K562 (cell line): ENCODE results near the gene FMNL2. TPM values are rescaled to one million over a fixed set of nuclear protein-coding genes. Genes with fewer than 3 reads are reported as not detected.

Source experiments
- ATAC-seq: fragments of 200-7000 bp; cut with Tn5 transposase; 3 replicates; pipeline ENCODE4 v1.9.1; 2020; ENCODE audit warnings: moderate library complexity
- BruUV-seq: library from RNA; stranded (reverse); fragments of 400-500 nt; replicated peaks from 2 replicates; lab custom pipeline; 2021; lab: Mats Ljungman, UMichigan
- CTCF ChIA-PET: fragments of 300-600 bp; formaldehyde crosslinking; extraction: SDS; loops from one replicate; lab custom pipeline; 2021; ENCODE audit warnings: low intra/inter-chr PET ratio; lab: Yijun Ruan, JAX
- POLR2A ChIA-PET: fragments of 300-600, 350-650 bp; sonication (Branson Sonifier 250); formaldehyde crosslinking; extraction: SDS; loops from one replicate; lab custom pipeline; 2021; ENCODE audit warnings: antibody characterized with exemption, inconsistent platforms; lab: Yijun Ruan, JAX
- DNase-seq, 4 experiments: peaks; one replicate each; pipeline versions ENCODE4 v3.0.0 to v3.0.0-alpha.2; 2011 to 2018; ENCODE audit warnings: low spot score in 3 of 4, mixed read lengths in 3 of 4; ENCODE audit errors: extremely low read depth in 1 of 4
- FAIRE-seq: peaks from 2 replicates; lab custom pipeline; 2011; peaks lifted over from hg19 to GRCh38; lab: Jason Lieb, UNC
- H2AFZ ChIP-seq: 2 replicates; pipeline ENCODE4 v1.6.0; 2011; ENCODE audit warnings: low read depth, low read length, control low read depth, inconsistent platforms
- H3K27ac ChIP-seq: fragments of 200-600 bp; 3 replicates; pipeline ENCODE4 v1.8.0; 2011; ENCODE audit warnings: low read depth, mild to moderate bottlenecking, control low read depth, inconsistent platforms, low read length, moderate library complexity, mixed read lengths; ENCODE audit errors: extremely low read depth
- H3K27me3 ChIP-seq, 2 experiments: fragments of 300-600 bp in 1 of 2; 2 replicates in 1 of 2; 3 replicates in 1 of 2; pipeline versions ENCODE4 v1.6.0 to v1.8.0; 2011; ENCODE audit warnings: inconsistent platforms in 2 of 2, low read length in 2 of 2, mild to moderate bottlenecking in 1 of 2, mixed read lengths in 1 of 2, moderate library complexity in 1 of 2; ENCODE audit not compliant: control insufficient read depth in 2 of 2, insufficient read depth in 2 of 2
- H3K36me3 ChIP-seq: fragments of 300-600 bp; 3 replicates; pipeline ENCODE4 v1.8.0; 2011; ENCODE audit warnings: mild to moderate bottlenecking, low read length, inconsistent platforms; ENCODE audit not compliant: control insufficient read depth, insufficient read depth
- H3K4me1 ChIP-seq, 2 experiments: fragments of 200-600 bp in 1 of 2; replicated peaks in 1 of 2; 2 replicates in 1 of 2; 3 replicates in 1 of 2; pipeline versions ENCODE4 v1.5.1 to v1.8.0; 2011; ENCODE audit warnings: inconsistent platforms in 2 of 2, low read length in 2 of 2, mild to moderate bottlenecking in 1 of 2, mixed read lengths in 1 of 2, moderate library complexity in 1 of 2; ENCODE audit not compliant: control insufficient read depth in 2 of 2, insufficient read depth in 2 of 2
- H3K4me2 ChIP-seq: 2 replicates; pipeline ENCODE4 v1.6.1; 2011; ENCODE audit warnings: low read length, control low read depth, inconsistent platforms, mixed read lengths; ENCODE audit not compliant: insufficient read depth
- H3K4me3 ChIP-seq: fragments of 200-600 bp; sonication (generic), shearing (Covaris generic); 2 replicates; pipeline ENCODE4 v1.5.1; 2016; ENCODE audit warnings: control low read depth, inconsistent platforms
- H3K79me2 ChIP-seq: fragments of 200-600 bp; 3 replicates; pipeline ENCODE4 v1.8.0; 2011; ENCODE audit warnings: low read length, inconsistent platforms; ENCODE audit not compliant: control insufficient read depth, insufficient read depth
- H3K9ac ChIP-seq, 2 experiments: 2 replicates each; pipeline versions ENCODE4 v1.6.0 to v1.6.1; 2011; ENCODE audit warnings: low read depth in 2 of 2, low read length in 2 of 2, control low read depth in 1 of 2, inconsistent platforms in 1 of 2, mild to moderate bottlenecking in 1 of 2, mixed read lengths in 1 of 2; ENCODE audit not compliant: insufficient read depth in 1 of 2
- H3K9me1 ChIP-seq: one replicate; pipeline ENCODE4 v1.6.0; 2011; ENCODE audit warnings: inconsistent platforms, mild to moderate bottlenecking, low read length, moderate library complexity; ENCODE audit not compliant: control insufficient read depth, insufficient read depth
- H3K9me3 ChIP-seq: replicated peaks from 2 replicates; pipeline ENCODE4 v1.5.1; 2011; ENCODE audit warnings: low read depth, low read length, inconsistent platforms; ENCODE audit not compliant: control insufficient read depth, insufficient read depth
- H4K20me1 ChIP-seq: replicated peaks from 2 replicates; pipeline ENCODE4 v1.6.1; 2011; ENCODE audit warnings: low read length, inconsistent platforms, mixed read lengths; ENCODE audit not compliant: control insufficient read depth, insufficient read depth
- HMG20A ChIP-seq: fragments of 450-650 bp; formaldehyde crosslinking; conservative IDR thresholded peaks from 2 replicates; pipeline ENCODE4 v1.4.0; 2020; ENCODE audit warnings: mild to moderate bottlenecking, mixed read lengths
- PHF21A ChIP-seq: fragments of 450-650 bp; IDR thresholded peaks from 2 replicates; pipeline ENCODE4 v1.6.1; 2017; ENCODE audit warnings: low read depth, borderline replicate concordance
- ZNF75A ChIP-seq: fragments of 450-650 bp; formaldehyde crosslinking; IDR thresholded peaks from 2 replicates; pipeline ENCODE4 v1.4.0; 2020; ENCODE audit warnings: mild to moderate bottlenecking
- ZNF785 ChIP-seq: fragments of 250-450 bp; sonication (Bioruptor Pico); IDR thresholded peaks from 2 replicates; pipeline ENCODE4 v1.4.0; 2020; ENCODE audit warnings: mild to moderate bottlenecking
- in situ Hi-C: fragments of 300-500 bp; cut with MboI; formaldehyde crosslinking; loops from 4 replicates; pipeline ENCODE4 v1.15.0; 2018; ENCODE audit warnings: inconsistent platforms, mixed read lengths
- intact Hi-C: fragments of 100-400 bp; cut with micrococcal nuclease; formaldehyde crosslinking; loops from 2 replicates; pipeline ENCODE4 v1.14.2; 2022
- polyA plus RNA-seq, 8 experiments: library from polyadenylated mRNA; depleted of rRNA in 4 of 8; stranded (reverse) in 5 of 8; unstranded in 3 of 8; fragments of >200 nt; fragmentation: Nextera tagmentation in 2 of 8; fragmentation: Illumina TruSeq in 1 of 8; extraction: Ambion mirVana in 2 of 8; extraction: Trizol in 1 of 8; gene quantifications; 2 replicates each; pipeline versions ENCODE4 v1.2.1 to v1.2.3, GENCODE V29; 2011 to 2014; ENCODE audit warnings: inconsistent platforms in 1 of 8, missing spikeins in 1 of 8
- total RNA-seq, 7 experiments: library from RNA; depleted of rRNA in 6 of 7; stranded (reverse); fragments of >200 nt in 6 of 7; fragmentation: Illumina TruSeq in 2 of 7; extraction: Trizol in 2 of 7; gene quantifications; 2 replicates each; pipeline versions ENCODE4 v1.2.1 to v1.2.3, GENCODE V29; 2011 to 2021; ENCODE audit warnings: low replicate concordance in 1 of 7
- TF ChIP-seq, protein P1 (sequence below): sonication (generic); formaldehyde crosslinking; IDR thresholded peaks from 2 replicates; pipeline ENCODE4 v1.8.0; 2022; ENCODE audit warnings: missing genetic modification reagents, mild to moderate bottlenecking, moderate library complexity, borderline replicate concordance
- TF ChIP-seq, protein P2 (sequence below): fragments of 250-450 bp; sonication (Bioruptor Pico); IDR thresholded peaks from 2 replicates; pipeline ENCODE4 v1.8.0; 2022; ENCODE audit warnings: inconsistent platforms, mild to moderate bottlenecking, moderate library complexity, borderline replicate concordance

FMNL2 gene
- total and polyA plus RNA-seq, 9 of the 15 experiments (the other 6 are each of a cell fraction or from before 2014, with no cell fraction given) = 0.15 to 0.49 (median 0.24) TPM; not detected in 1

DNA sequence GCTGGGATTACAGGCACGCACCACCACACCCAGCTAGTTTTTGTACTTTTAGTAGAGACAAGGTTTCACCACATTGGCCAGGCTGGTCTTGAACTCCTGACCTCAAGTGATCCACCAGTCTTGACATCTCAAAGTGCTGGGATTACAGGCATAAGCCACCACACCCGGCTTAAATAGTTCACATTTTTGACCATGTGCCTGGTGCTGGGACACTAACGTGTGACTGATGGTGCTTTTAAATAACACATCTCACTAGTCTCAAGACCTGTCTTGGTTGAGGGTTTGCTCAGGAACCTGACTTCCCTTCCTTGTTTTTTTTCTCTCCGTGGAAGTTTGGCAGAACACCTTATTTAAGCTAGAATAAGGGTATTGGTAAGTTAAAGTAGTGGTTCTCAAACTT, 8.5 kb downstream of the FMNL2 start (continued):
- TF ChIP-seq, protein P1, sequence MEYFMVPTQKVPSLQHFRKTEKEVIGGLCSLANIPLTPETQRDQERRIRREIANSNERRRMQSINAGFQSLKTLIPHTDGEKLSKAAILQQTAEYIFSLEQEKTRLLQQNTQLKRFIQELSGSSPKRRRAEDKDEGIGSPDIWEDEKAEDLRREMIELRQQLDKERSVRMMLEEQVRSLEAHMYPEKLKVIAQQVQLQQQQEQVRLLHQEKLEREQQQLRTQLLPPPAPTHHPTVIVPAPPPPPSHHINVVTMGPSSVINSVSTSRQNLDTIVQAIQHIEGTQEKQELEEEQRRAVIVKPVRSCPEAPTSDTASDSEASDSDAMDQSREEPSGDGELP = no peak
- TF ChIP-seq ZNF75A (CRISPR knock-in tag) = no peak

DNA sequence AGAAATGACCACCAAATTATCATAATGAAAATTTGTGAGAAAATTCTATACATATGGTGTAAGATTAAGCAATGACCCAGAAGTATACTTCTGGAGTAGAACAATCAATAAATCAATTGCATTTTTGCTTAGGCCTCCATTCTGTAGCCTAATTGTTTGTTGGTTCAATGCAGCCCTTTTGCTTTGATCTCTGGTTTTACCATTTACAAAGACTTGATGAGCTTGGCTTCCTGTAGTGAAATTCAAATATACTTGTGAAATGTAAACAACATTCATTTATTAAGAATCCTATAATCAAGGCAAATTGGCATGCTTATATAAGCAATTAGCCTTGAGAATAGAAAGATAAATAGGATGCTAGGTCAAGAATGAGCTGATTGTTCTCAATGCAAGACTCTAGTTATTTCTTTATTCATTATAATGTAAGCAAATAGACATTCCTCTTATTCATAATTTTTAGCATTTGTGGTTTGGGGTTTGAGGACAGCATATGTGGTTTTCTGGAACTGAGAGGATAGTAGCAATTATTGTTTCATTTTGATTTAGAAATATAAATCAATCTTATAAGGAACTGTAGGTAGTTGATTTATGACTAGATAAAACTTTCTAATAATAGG, 9.7 kb downstream of the FMNL2 start:
- Histone ChIP-seq H3K27me3 (peaks cover 4 to 9% of the 10 kb centered on the region in 2 experiments; a peak in 4 of 5 replicates), H3K79me2 (no peaks in the 10 kb centered on the region), H3K36me3 (no peaks in the 10 kb centered on the region), H2AFZ (no peak overlapping the region), H3K4me1 (no peaks in the 10 kb centered on the region), H3K9me3 (no peaks in the 10 kb centered on the region), H3K9me1 (no peaks in the 10 kb centered on the region), H4K20me1 (no peaks in the 10 kb centered on the region), H3K27ac (no peak overlapping the region), H3K4me2 (no peak overlapping the region), H3K9ac (no peak overlapping the region), H3K4me3 (no peak overlapping the region)
- intact Hi-C loops = no loop called here
- POLR2A ChIA-PET = no interaction called here
- BruUV-seq = no TSS peak
- CTCF ChIA-PET = interaction anchor here (0.6 kb wide), 1 partner anchor 57 kb away, joined by 3 read pairs; no protein-coding TSS in a partner anchor
- FAIRE-seq (no peak), ATAC-seq (no peak), DNase-seq (no peak)
- in situ Hi-C loops = no loop called here
- TF ChIP-seq, protein P2, sequence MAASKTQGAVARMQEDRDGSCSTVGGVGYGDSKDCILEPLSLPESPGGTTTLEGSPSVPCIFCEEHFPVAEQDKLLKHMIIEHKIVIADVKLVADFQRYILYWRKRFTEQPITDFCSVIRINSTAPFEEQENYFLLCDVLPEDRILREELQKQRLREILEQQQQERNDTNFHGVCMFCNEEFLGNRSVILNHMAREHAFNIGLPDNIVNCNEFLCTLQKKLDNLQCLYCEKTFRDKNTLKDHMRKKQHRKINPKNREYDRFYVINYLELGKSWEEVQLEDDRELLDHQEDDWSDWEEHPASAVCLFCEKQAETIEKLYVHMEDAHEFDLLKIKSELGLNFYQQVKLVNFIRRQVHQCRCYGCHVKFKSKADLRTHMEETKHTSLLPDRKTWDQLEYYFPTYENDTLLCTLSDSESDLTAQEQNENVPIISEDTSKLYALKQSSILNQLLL (CRISPR knock-in tag) = no peak
- TF ChIP-seq ZNF785 (CRISPR knock-in tag) (no peak), HMG20A (CRISPR knock-in tag) (no peak), PHF21A (no peak)
